HG02610 (cell line): Measurements from ENCODE around the gene NSRP1.
"Not testable (repeated sequence)": the region's sequence is repeated elsewhere in the genome, so short reads cannot be mapped to it uniquely, and the experiment has no call there.

Source experiments
- ATAC-seq: cut with Tn5 transposase; IDR thresholded peaks from one replicate; pipeline ENCODE4 v1.9.1; 2021; ENCODE audit warnings: mild to moderate bottlenecking, moderate library complexity; ENCODE audit not compliant: unreplicated experiment

Gene NSRP1, protein sequence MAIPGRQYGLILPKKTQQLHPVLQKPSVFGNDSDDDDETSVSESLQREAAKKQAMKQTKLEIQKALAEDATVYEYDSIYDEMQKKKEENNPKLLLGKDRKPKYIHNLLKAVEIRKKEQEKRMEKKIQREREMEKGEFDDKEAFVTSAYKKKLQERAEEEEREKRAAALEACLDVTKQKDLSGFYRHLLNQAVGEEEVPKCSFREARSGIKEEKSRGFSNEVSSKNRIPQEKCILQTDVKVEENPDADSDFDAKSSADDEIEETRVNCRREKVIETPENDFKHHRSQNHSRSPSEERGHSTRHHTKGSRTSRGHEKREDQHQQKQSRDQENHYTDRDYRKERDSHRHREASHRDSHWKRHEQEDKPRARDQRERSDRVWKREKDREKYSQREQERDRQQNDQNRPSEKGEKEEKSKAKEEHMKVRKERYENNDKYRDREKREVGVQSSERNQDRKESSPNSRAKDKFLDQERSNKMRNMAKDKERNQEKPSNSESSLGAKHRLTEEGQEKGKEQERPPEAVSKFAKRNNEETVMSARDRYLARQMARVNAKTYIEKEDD

GRCh38 chr17:30116661-30117551, at the start of gene NSRP1:
TSS of gene NSRP1 (plus strand) at chr17:30116816. CDS start at chr17:30116844, 28 bp downstream.
- ATAC-seq, result peak; percentile 69

- no peak for ATAC-seq
Observed at GRCh38 chr17:30068465-30068864, 48.2 kb upstream of the NSRP1 start.

DNA sequence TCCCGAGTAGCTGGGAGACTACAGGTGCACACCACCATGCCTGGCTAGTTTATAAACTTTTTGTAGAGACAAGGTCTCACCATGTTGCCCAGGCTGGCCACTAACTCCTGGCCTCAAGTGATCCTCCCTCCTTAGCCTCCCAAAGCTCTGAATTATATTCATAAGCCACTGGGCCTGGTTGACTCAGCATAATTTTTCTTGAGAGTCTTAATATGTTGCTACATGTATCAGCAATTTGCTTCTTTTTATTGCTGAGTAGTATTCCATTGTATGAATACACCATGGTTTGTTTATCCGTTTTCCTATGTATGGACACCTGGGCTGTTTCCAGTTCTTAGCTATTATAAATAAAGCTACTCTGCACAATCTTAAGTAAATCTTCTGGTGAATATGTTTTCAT, 42.4 kb upstream of the NSRP1 start:
- no peak for ATAC-seq

DNA sequence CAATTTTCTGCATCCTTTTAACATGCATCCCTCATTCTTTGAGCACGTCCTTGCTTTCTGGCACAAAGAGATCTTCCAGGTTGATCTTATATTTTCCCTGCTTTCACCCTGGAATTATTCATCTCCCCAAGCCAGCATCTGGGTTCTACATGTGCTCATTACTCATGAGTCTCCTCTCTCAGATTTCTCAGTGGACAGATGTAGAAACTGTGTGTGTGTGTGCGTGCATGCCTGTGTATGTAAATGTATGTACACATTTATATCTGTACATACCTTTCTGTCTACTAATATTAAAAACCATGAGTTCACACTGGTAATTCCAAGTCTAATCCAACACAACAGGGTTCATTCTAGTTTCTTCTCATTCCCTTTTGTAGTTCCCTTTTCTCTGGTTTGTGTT, 41.9 kb upstream of the NSRP1 start:
- ATAC-seq, result no peak

GRCh38 chr17:30082773-30083172, 33.8 kb upstream of the NSRP1 start:
- no peak for ATAC-seq

DNA sequence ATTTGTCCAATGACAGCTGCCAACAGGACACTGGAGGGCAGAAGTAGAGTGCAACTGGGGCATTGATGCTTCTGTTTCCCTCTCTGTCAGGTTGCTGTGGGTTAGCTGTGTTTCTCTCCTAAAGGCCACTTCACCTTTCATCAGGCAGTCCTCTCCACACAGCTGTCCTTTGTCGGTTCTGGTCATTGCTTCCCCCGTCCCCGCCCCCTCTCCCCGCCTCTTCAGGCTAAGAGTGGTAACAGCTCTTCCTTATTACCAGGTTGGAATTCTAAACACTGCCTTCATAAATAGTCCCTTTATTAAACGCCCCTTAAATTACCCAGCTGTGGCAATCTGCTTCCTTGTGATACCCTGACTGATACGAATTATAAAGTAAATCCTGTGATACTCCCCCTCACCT, 31.8 kb upstream of the NSRP1 start:
- ATAC-seq, result no peak

DNA sequence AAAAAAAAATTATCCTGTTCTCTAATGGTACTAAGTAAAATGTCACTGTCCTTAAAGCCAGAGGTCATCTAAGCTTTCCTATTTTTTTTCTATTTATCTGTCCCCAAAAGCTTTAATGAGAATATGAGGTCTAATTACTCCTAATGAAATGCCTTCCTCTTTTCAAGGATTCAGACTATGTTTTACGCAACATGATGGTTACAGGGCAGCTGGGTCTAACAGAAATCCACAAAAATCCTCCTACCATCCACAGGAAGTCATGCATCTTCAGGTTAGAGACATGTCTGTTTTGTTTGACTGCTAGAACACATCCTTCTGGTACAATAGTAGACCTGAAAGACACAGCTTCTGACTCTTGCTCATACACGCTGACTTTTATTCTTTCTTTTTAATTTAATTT, 29.7 kb upstream of the NSRP1 start:
- no peak for ATAC-seq

DNA sequence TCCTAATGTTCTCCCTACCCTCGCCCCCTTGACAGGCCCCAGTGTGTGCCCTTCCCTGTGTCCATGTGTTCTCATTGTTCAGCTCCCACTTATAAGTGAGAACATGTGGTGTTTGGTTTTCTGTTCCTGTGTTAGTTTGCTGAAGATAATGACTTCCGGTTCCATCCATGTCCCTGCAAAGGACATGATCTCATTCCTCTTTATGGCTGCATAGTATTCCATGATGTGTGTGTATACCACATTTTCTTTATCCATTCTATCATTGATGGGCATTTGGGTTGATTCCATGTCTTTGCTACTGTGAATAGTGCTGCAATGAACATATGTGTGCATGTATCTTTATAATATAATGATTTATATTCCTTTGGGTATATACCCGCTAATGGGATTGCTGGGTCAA, 29.2 kb upstream of the NSRP1 start:
- not testable (repeated sequence) for ATAC-seq

DNA sequence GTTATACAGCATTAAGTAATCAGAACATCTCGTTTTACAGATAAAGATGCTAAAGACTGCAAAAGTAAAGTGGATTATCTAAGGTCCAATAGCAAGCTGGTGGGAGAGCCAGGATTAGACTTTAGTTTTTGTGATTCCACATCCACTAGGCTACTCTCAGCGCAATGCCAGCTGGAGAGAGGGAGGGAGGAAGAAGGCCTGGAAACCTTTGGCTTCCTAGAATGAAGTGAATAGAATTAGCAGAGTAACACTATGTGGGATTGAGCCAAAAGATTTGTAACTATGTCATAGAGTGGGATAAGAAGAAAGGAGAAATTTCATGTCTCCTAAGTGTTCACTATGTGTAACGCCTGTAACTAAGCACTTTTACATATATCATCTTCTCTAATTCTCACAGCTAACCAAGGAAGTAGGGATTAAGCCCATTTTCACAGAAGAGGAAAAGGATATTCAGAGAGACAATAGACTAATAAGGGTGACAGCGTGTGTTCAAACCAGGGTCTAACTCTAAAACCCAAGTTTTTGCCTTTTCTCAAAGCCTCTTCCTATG, 25.4 kb upstream of the NSRP1 start:
- no peak for ATAC-seq

- no peak for ATAC-seq
Observed at GRCh38 chr17:30091771-30092170, 24.8 kb upstream of the NSRP1 start.

GRCh38 chr17:30092886-30093285, 23.7 kb upstream of the NSRP1 start:
- ATAC-seq, result no peak

GRCh38 chr17:30093463-30094147, 23.0 kb upstream of the NSRP1 start:
- ATAC-seq, result no peak

- peak; percentile 55 for ATAC-seq
Observed at GRCh38 chr17:30095507-30096244, 20.9 kb upstream of the NSRP1 start.

GRCh38 chr17:30101686-30102390, 14.8 kb upstream of the NSRP1 start:
- no peak for ATAC-seq

DNA sequence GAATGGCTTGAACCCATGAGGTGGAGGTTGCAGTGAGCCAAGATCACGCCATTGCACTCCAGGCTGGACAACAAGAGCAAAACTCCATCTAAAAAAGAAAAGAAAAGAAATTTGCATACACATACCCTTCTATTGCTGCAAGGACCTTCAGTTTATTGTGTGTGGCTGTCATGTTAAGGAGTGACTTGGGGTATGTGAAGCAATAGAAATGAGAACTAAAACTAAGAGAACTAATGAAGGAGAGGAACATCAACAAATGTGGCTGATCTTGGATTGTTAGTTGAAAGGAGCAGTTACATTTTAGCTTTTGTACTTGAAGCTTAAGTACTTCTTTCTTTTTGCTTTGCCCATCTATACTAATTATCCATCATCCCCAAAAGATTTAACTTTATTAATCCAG, 12.7 kb upstream of the NSRP1 start:
- no peak for ATAC-seq

- no peak for ATAC-seq
Observed at GRCh38 chr17:30104575-30105339, 11.9 kb upstream of the NSRP1 start.

- ATAC-seq, result peak; percentile 42
Observed at GRCh38 chr17:30112794-30113193, 3.8 kb upstream of the NSRP1 start.

DNA sequence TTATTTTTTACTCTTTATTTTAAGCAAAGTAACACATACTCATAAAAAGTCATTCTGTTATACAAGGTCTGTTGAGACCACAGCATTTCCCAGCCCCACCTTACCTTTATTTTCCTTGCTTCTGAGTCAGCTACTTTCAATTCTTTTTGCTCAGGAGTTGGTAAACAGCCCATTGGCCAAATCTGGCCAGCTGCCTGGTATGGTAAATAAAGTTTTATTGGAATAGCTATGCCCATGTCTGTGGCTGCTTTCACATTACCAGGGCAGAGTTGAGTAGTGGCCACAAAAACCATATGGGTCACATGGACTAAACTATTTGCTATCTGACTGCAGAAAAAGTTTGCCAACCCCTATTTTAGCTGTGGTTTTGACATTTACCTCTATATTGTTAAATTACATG, 3.4 kb upstream of the NSRP1 start:
- peak; percentile 38 for ATAC-seq

- ATAC-seq, result no peak
Observed at GRCh38 chr17:30116345-30116660, 313 bp upstream of the NSRP1 start.
